Esophagus (tissue), 2 donors: Measurements from ENCODE around the gene APC2. TPM values are rescaled to one million over a fixed set of nuclear protein-coding genes. Genes with fewer than 3 reads are reported as not detected.
"Not testable (repeated sequence)": the region's sequence is repeated elsewhere in the genome, so short reads cannot be mapped to it uniquely, and the experiment has no call there.

Experiments
- H3K27ac ChIP-seq, 2 donors: one replicate each; pipeline ENCODE4 v1.5.1; 2013; ENCODE audit warnings: low read depth in 2 of 2, mild to moderate bottlenecking in 2 of 2, inconsistent platforms in 1 of 2, low read length in 1 of 2, moderate library complexity in 1 of 2
- H3K27me3 ChIP-seq, 2 donors: one replicate each; pipeline ENCODE4 v1.6.1; 2013; ENCODE audit warnings: low read length in 2 of 2, control low read depth in 1 of 2, mild to moderate bottlenecking in 1 of 2; ENCODE audit not compliant: insufficient read depth in 2 of 2, control insufficient read depth in 1 of 2
- H3K36me3 ChIP-seq, 2 donors: one replicate each; pipeline ENCODE4 v1.6.1; 2013; ENCODE audit warnings: low read length in 1 of 2; ENCODE audit not compliant: control insufficient read depth in 2 of 2, insufficient read depth in 2 of 2
- H3K4me1 ChIP-seq, 2 donors: one replicate each; pipeline ENCODE4 v1.6.1; 2013; ENCODE audit warnings: low read length in 1 of 2; ENCODE audit not compliant: control insufficient read depth in 2 of 2, insufficient read depth in 2 of 2
- H3K4me3 ChIP-seq, 2 donors: one replicate each; pipeline ENCODE4 v1.5.1; 2013; ENCODE audit warnings: low read length in 2 of 2, mild to moderate bottlenecking in 2 of 2, low read depth in 1 of 2, moderate library complexity in 1 of 2
- H3K9me3 ChIP-seq, 2 donors: one replicate each; pipeline ENCODE4 v1.6.1; 2013; ENCODE audit warnings: mild to moderate bottlenecking in 2 of 2, low read depth in 1 of 2, low read length in 1 of 2, moderate library complexity in 1 of 2; ENCODE audit not compliant: control insufficient read depth in 2 of 2, insufficient read depth in 1 of 2
- WGBS, 2 donors: extraction: QIAGEN DNeasy Blood & Tissue Kit; methylation state at CpG; one replicate each; pipeline ENCODE4 v1.1.7; 2013; 5-methylcytosine and 5-hydroxymethylcytosine counted together
- polyA plus RNA-seq, 2 donors: library from polyadenylated mRNA; stranded (reverse); fragments of 200-250 nt; gene quantifications; one replicate each; pipeline ENCODE4 v1.2.3, GENCODE V29; 2013
- donor health status: healthy with polysubstance abuse.
- donor health status: Bipolar disorder and iron deficiency.

Gene APC2
- polyA plus RNA-seq, 2 donors = 0.02 to 0.10 TPM

GRCh38 chr19:1416014-1416841 is 33.7 kb upstream of the APC2 start:
- Histone ChIP-seq H3K27me3 (no peaks in the 10 kb centered on the region), H3K9me3 (no peaks in the 10 kb centered on the region), H3K36me3 (peaks cover under 1 to 43% of the 10 kb centered on the region in 2 donors), H3K27ac (peak overlapping the region; percentile 83 to 95), H3K4me1 (peaks cover 27 to 53% of the 10 kb centered on the region in 2 donors), H3K4me3 (no peak overlapping the region)
- 37 to 45% methylated on average over 28 of the region's 28 CpGs for WGBS, 2 donors

GRCh38 chr19:1417145-1417544 is 32.8 kb upstream of the APC2 start:
- Histone ChIP-seq H3K4me1 (peaks cover 19 to 44% of the 10 kb centered on the region in 2 donors), H3K4me3 (no peak overlapping the region), H3K9me3 (no peaks in the 10 kb centered on the region), H3K27ac (peak overlapping the region; percentile 83 to 95), H3K27me3 (no peaks in the 10 kb centered on the region), H3K36me3 (peaks cover 5 to 53% of the 10 kb centered on the region in 2 donors)
- 54 to 72% methylated on average over 21 of the region's 21 CpGs for whole genome bisulfite sequencing, 2 donors

GRCh38 chr19:1417681-1418495 is 32.0 kb upstream of the APC2 start:
- Histone ChIP-seq H3K4me1 (peaks cover 15 to 37% of the 10 kb centered on the region in 2 donors), H3K36me3 (peaks cover 5 to 52% of the 10 kb centered on the region in 2 donors), H3K4me3 (no peak overlapping the region), H3K27ac (peak overlapping the region in 1 of 2 donors; percentile 22), H3K9me3 (no peaks in the 10 kb centered on the region), H3K27me3 (no peaks in the 10 kb centered on the region)
- 75 to 83% methylated on average over 30 of the region's 30 CpGs for WGBS, 2 donors

DNA sequence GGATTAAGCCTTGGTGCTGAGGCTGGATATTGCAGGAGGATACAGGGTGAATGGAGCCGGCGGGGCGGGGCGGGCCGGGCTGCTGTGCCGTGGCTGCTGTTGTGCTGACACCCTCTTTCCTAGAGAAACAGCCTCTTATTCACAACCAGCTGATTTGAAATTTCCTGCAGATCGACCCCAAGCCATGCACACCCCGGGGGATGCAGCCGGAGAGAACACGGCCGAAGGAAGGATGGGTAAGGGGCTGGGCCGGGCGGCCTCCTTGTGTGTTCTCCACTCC is 31.5 kb upstream of the APC2 start:
- H3K4me1 ChIP-seq = peaks cover 15 to 35% of the 10 kb centered on the region in 2 donors
- H3K4me3 ChIP-seq = no peak overlapping the region
- H3K27me3 ChIP-seq = no peaks in the 10 kb centered on the region
- WGBS, 2 donors = 82 to 88% methylated on average over 13 of the region's 13 CpGs
- H3K27ac ChIP-seq = no peak overlapping the region
- H3K36me3 ChIP-seq = peaks cover 5 to 50% of the 10 kb centered on the region in 2 donors
- no peaks in the 10 kb centered on the region for H3K9me3 ChIP-seq

GRCh38 chr19:1418951-1419738 is 30.8 kb upstream of the APC2 start:
- H3K4me3 ChIP-seq = no peak overlapping the region
- H3K27me3 ChIP-seq = no peaks in the 10 kb centered on the region
- peaks cover 5 to 55% of the 10 kb centered on the region in 2 donors for H3K36me3 ChIP-seq
- 86 to 90% methylated on average over 21 of the region's 21 CpGs for WGBS, 2 donors
- peaks cover 15 to 36% of the 10 kb centered on the region in 2 donors for H3K4me1 ChIP-seq
- H3K9me3 ChIP-seq = no peaks in the 10 kb centered on the region
- no peak overlapping the region for H3K27ac ChIP-seq

DNA sequence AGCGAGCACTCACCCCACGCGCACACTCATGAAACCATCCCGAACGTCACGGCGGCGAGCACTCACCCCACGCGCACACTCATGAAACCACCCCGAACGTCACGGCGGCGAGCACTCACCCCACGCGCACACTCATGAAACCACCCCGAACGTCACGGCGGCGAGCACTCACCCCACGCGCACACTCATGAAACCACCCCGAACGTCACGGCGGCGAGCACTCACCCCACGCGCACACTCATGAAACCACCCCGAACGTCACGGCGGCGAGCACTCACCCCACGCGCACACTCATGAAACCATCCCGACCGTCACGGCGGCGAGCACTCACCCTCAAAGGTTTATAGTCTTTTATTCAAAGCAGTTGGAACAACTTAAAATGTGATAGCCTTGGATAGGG is 29.8 kb upstream of the APC2 start:
- H3K27ac ChIP-seq, H3K4me3 ChIP-seq, H3K9me3 ChIP-seq, H3K27me3 ChIP-seq: not testable (repeated sequence)
- H3K4me1 ChIP-seq = peaks cover 15 to 37% of the 10 kb centered on the region in 2 donors
- peaks cover 5 to 58% of the 10 kb centered on the region in 2 donors for H3K36me3 ChIP-seq
- 95 to 96% methylated on average over 24 to 29 of the region's 43 CpGs for WGBS, 2 donors

DNA sequence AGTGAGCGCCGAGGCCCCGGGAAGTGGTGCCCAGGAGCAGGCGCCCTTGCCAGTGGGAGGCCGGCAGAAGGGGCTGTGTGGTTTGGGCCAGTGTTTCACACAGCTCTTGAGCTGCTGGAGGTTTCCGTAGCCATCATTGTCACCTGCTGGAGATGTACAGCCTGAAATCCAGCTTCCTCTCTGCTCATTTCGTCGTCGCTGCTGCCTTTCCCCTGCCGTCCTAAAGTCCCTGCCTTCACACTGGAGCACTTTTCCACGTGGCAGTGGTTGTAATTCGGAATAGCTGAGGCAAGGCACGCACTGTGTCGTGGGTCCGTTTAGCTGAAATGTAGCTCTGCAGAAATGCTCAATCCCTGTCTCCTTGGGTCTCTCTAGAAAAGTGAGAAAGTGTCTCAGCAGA is 29.3 kb upstream of the APC2 start:
- WGBS, 2 donors = 92% methylated on average over 15 of the region's 15 CpGs
- Histone ChIP-seq H3K4me3 (no peak overlapping the region), H3K27ac (no peak overlapping the region), H3K27me3 (no peaks in the 10 kb centered on the region), H3K9me3 (no peaks in the 10 kb centered on the region), H3K4me1 (peaks cover 18 to 36% of the 10 kb centered on the region in 2 donors), H3K36me3 (peaks cover 8 to 58% of the 10 kb centered on the region in 2 donors)

DNA sequence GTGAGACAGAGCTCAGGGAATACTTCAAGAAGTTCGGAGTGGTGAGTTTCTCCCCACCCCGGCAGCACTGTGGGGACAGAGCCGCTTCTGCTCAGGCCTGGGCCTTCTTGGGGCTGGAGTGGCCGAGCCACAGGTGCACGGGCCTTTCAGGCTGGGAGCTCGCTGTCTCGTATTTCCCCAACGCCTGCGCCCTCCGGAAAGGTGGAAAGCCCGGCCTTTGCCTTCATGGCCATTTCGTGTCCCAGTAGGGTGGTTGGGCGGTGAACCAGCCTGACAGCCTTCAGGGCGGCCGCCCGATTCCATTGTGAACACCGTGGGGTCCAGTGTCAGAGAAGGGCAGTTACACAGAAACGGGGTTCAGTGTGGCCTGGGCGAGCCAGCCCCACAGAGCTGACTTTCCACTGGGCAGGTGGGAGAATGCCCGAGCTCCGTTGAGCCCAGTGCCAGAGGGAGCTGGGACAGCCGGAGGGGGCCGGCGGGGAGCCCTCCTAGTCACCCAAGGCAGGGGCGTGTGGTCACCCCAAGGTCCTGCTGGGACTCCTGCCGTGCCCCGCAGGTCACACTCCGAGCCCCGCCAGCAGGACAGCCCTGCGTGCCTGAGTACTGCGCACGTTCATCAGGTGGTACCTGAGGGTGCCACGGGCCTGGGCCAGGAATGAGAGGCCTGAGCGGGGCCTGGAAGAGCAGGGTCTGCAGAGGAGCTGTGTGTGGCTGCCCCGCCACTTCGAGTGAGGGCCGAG is 28.5 kb upstream of the APC2 start:
- H3K9me3 ChIP-seq = no peaks in the 10 kb centered on the region
- no peak overlapping the region for H3K27ac ChIP-seq
- peaks cover 10 to 28% of the 10 kb centered on the region in 2 donors for H3K4me1 ChIP-seq
- H3K4me3 ChIP-seq = no peak overlapping the region
- WGBS, 2 donors = 92 to 93% methylated on average over 37 of the region's 37 CpGs
- H3K36me3 ChIP-seq = peaks cover 8 to 66% of the 10 kb centered on the region in 2 donors
- no peaks in the 10 kb centered on the region for H3K27me3 ChIP-seq

DNA sequence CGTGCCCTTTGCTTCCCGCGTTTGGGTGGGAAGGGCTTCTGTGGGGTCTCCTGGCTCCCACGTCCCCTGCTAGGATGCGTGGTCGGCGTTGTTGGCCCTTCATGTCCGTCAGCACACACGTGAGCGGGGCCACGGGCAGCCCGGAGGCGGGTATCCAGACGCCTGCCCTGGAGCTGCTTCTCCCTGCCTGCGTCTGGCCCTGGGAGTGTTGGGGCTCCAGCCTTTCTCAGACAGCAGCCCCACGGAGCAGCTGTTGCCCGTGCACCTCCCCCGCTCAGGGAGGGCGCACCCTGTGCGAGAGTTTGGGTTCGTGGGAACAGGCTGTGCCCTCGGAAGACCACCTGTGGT is 28.0 kb upstream of the APC2 start:
- Histone ChIP-seq H3K9me3 (no peaks in the 10 kb centered on the region), H3K4me1 (peaks cover 7 to 23% of the 10 kb centered on the region in 2 donors), H3K36me3 (peaks cover 8 to 65% of the 10 kb centered on the region in 2 donors), H3K27me3 (no peaks in the 10 kb centered on the region), H3K27ac (no peak overlapping the region), H3K4me3 (no peak overlapping the region)
- WGBS, 2 donors = 85 to 86% methylated on average over 22 of the region's 22 CpGs
